Upper lobe of left lung (tissue), 6 donors: ENCODE measurements around the gene CAPN12. TPM values are rescaled to one million over a fixed set of nuclear protein-coding genes. Genes with fewer than 3 reads are reported as not detected.
A peak's percentile ranks its signal among the peaks of the same experiment; 100 is the strongest.

Experiments
- ATAC-seq, 2 donors: fragments of 200-7000 bp; cut with Tn5 transposase; one replicate each; pipeline ENCODE4 v1.9.1; 2022; ENCODE audit warnings: mild to moderate bottlenecking in 2 of 2, moderate library complexity in 2 of 2; ENCODE audit not compliant: low FRiP score in 2 of 2
- DNase-seq, 2 donors: peaks; one replicate each; pipeline ENCODE4 v3.0.0-alpha.2; 2019 to 2020
- H3K27ac ChIP-seq, 4 donors: fragments of 200-600 bp; sonication (generic); one replicate each; pipeline ENCODE4 v1.5.1; 2016 to 2019
- H3K27me3 ChIP-seq, 4 donors: fragments of 200-600 bp; sonication (generic); one replicate each; pipeline ENCODE4 v1.5.1; 2017 to 2019
- H3K36me3 ChIP-seq, 4 donors: fragments of 200-600 bp; sonication (generic); one replicate each; pipeline ENCODE4 v1.5.1; 2016 to 2019
- H3K4me1 ChIP-seq, 4 donors: fragments of 200-600 bp; sonication (generic); one replicate each; pipeline ENCODE4 v1.5.1; 2018 to 2019
- H3K4me3 ChIP-seq, 4 donors: fragments of 200-600 bp; sonication (generic); one replicate each; pipeline ENCODE4 v1.5.1; 2017 to 2019; ENCODE audit warnings: mild to moderate bottlenecking in 2 of 4, moderate library complexity in 1 of 4
- H3K9me3 ChIP-seq, 4 donors: fragments of 200-600 bp; sonication (generic); one replicate each; pipeline ENCODE4 v1.5.1; 2018 to 2019
- EP300 ChIP-seq, 4 donors: sonication (generic); formaldehyde crosslinking; IDR thresholded peaks; one replicate each; pipeline ENCODE4 v1.5.1; 2017; ENCODE audit warnings: antibody characterized with exemption in 4 of 4, control low read depth in 2 of 4
- POLR2A ChIP-seq, 4 donors: fragments of 450-650 bp; IDR thresholded peaks; one replicate each; pipeline ENCODE4 v1.5.1; 2016 to 2017; ENCODE audit warnings: antibody characterized with exemption in 4 of 4, mild to moderate bottlenecking in 2 of 4
- POLR2AphosphoS5 ChIP-seq, 2 donors: sonication (generic); formaldehyde crosslinking; IDR thresholded peaks; one replicate each; pipeline ENCODE4 v1.5.1; 2017; ENCODE audit warnings: antibody characterized with exemption in 2 of 2
- WGBS, 2 donors: methylation state at CpG; one replicate each; pipeline ENCODE4 v1.1.5; 2017 to 2018; 5-methylcytosine and 5-hydroxymethylcytosine counted together
- total RNA-seq, 6 donors: library from RNA; depleted of rRNA in 4 of 6; stranded (reverse); fragments of >200 nt in 4 of 6; gene quantifications; one replicate each; pipeline versions ENCODE4 v1.1.0 to v1.2.1, GENCODE V29; 2016 to 2021
- TF ChIP-seq, protein P1 (sequence below), 6 experiments: fragments of 450-650 bp in 4 of 6; fragments of 200-600 bp in 2 of 6; sonication (generic) in 2 of 6; IDR thresholded peaks; one replicate each; pipeline ENCODE4 v1.5.1; 2016 to 2019; ENCODE audit warnings: antibody characterized with exemption in 6 of 6
- donor health status: DM: no; HTN: no; CAD: no; lungs with moderate emphysema.
- donor health status: DM: no; HTN: yes; CAD: no; lungs with severe emphysema.

CAPN12 gene
- total RNA-seq, 6 donors from 2014 or later, result 5.2 to 93.2 (median 11.1) TPM

- peak in 1 of 4 donors; percentile 18 for TF ChIP-seq POLR2A (IDR thresholded peaks at IDR 0.05)
- TF ChIP-seq POLR2AphosphoS5 (IDR thresholded peaks at IDR 0.05), result peak in 1 of 2 donors; percentile 25
- peak in 1 of 4 donors; percentile 34 for TF ChIP-seq EP300 (IDR thresholded peaks at IDR 0.05)
- TF ChIP-seq, protein P1, sequence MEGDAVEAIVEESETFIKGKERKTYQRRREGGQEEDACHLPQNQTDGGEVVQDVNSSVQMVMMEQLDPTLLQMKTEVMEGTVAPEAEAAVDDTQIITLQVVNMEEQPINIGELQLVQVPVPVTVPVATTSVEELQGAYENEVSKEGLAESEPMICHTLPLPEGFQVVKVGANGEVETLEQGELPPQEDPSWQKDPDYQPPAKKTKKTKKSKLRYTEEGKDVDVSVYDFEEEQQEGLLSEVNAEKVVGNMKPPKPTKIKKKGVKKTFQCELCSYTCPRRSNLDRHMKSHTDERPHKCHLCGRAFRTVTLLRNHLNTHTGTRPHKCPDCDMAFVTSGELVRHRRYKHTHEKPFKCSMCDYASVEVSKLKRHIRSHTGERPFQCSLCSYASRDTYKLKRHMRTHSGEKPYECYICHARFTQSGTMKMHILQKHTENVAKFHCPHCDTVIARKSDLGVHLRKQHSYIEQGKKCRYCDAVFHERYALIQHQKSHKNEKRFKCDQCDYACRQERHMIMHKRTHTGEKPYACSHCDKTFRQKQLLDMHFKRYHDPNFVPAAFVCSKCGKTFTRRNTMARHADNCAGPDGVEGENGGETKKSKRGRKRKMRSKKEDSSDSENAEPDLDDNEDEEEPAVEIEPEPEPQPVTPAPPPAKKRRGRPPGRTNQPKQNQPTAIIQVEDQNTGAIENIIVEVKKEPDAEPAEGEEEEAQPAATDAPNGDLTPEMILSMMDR (IDR thresholded peaks at IDR 0.05), result no peak
- ATAC-seq, result peak; percentile 1 to 53
- Histone ChIP-seq H3K9me3 (no peaks in the 10 kb centered on the region), H3K27ac (peak overlapping the region; percentile 46 to 89 (median 84)), H3K27me3 (no peaks in the 10 kb centered on the region), H3K4me3 (no peak overlapping the region), H3K4me1 (peaks cover 45 to 80% (median 49%) of the 10 kb centered on the region in 4 donors), H3K36me3 (peaks cover 13 to 55% (median 43%) of the 10 kb centered on the region in 4 donors)
- WGBS, 2 donors, result 58 to 70% methylated on average over 10 of the region's 10 CpGs
- DNase-seq, result peak in 1 of 2 donors; percentile 85
These were observed 12.5 kb downstream of the CAPN12 start for GRCh38 chr19:38731654-38732301.

DNA sequence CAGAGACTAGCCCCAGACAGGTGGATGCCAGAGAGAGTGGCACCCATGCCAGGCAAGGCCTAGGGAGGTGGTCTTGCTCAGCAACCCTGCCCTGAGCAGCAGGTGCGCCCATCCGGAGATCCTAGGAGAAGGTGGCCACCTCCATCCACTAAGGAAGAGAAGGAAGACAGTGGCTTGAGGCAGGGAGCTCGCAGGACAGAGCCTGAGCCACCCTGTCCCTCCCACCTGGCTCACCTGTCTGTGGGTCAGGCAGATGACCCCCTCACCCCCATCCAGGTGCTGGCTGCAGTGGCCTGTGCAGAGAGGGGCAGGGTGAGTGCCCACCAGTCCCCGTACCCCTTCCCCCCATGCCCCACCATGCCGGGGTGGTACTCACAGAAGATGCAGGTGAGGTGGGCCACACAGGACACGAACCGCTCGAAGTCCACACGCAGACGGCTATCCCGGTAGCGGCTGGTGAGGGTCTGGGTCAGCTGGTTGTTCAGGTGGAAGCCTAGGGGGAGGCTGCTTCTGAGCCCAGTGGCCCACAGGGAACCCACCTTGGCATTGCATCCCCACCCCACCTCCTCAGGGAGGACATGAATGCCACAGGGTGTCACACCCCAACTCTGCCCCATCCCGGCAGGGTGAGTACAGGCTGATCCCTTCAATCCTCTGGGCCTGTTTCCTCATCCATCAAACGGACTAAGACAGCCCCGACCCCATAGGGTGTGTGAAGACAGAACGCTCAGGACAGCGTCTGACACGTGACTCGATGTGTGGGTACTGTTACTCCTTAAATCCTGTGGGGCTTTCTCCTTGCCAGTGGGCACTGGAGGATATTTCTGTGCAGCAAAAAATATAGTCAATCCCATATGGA is 13.3 kb downstream of the CAPN12 start:
- Histone ChIP-seq H3K36me3 (peaks cover 17 to 63% (median 51%) of the 10 kb centered on the region in 4 donors), H3K9me3 (no peaks in the 10 kb centered on the region), H3K4me1 (peaks cover 39 to 73% (median 44%) of the 10 kb centered on the region in 4 donors), H3K27me3 (no peaks in the 10 kb centered on the region), H3K27ac (peak overlapping the region; percentile 46 to 89 (median 84)), H3K4me3 (no peak overlapping the region)
- DNase-seq, result no peak
- TF ChIP-seq POLR2A (IDR thresholded peaks at IDR 0.05), result no peak
- TF ChIP-seq POLR2AphosphoS5 (IDR thresholded peaks at IDR 0.05), result peak in 1 of 2 donors; percentile 22
- TF ChIP-seq, protein P1 (IDR thresholded peaks at IDR 0.05), result no peak
- TF ChIP-seq EP300 (IDR thresholded peaks at IDR 0.05), result no peak
- no peak for ATAC-seq
- 80 to 94% methylated on average over 5 to 19 of the region's 19 CpGs for WGBS, 2 donors

- H3K9me3 ChIP-seq, result no peaks in the 10 kb centered on the region
- H3K4me1 ChIP-seq, result peaks cover 38 to 72% (median 43%) of the 10 kb centered on the region in 4 donors
- no peak for ATAC-seq
- no peak overlapping the region for H3K4me3 ChIP-seq
- TF ChIP-seq POLR2AphosphoS5 (IDR thresholded peaks at IDR 0.05) (no peak), POLR2A (IDR thresholded peaks at IDR 0.05) (no peak), EP300 (IDR thresholded peaks at IDR 0.05) (no peak)
- TF ChIP-seq, protein P1 (IDR thresholded peaks at IDR 0.05), result no peak
- peak overlapping the region in 3 of 4 donors; percentile 83 to 89 (median 84) for H3K27ac ChIP-seq
- no peak for DNase-seq
- whole genome bisulfite sequencing, 2 donors, result 84 to 92% methylated on average over 5 to 7 of the region's 7 CpGs
- H3K27me3 ChIP-seq, result no peaks in the 10 kb centered on the region
- peaks cover 21 to 69% (median 57%) of the 10 kb centered on the region in 4 donors for H3K36me3 ChIP-seq
These were observed 13.9 kb downstream of the CAPN12 start for GRCh38 chr19:38730470-38730730.

DNA sequence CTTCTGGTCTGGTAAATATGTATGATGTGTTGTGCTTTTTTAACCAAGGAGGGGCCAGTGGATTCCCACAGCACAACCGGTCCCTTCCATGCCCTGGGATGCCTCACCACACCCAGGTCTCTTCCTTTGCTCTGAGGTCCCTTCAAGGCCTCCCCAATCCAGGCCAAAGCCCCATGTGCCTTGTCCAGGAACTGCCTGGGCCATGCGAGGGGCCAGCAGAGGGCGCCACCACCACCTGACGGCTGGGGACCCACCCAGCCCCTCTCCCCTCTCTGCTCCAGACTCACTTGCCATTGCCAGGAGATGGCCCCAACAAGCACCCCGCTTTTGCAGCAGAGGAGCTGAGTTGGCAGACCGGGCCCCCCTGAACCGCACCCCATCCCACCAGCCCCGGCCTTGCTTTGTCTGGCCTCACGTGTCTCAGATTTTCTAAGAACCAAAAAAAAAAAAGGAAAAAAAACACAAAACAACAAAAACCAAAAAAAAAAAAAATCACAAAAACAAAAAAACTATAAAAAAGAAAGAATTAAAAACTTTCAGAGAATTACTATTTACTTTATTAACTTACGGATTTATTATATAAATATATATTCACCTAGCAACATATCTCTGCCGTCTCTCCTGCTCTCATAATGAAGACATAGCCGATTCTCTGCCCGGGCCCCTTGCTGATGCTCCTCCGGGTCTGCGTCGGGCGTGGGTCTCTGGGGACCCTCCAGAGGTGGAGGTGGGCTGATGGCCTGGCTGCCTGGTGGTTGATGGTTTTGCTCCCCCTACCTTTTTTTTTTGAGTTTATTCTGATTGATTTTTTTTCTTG is 14.4 kb downstream of the CAPN12 start:
- Histone ChIP-seq H3K9me3 (no peaks in the 10 kb centered on the region), H3K27ac (peak overlapping the region in 3 of 4 donors; percentile 55 to 83 (median 56)), H3K4me3 (no peak overlapping the region), H3K4me1 (peaks cover 34 to 66% (median 37%) of the 10 kb centered on the region in 4 donors), H3K27me3 (no peaks in the 10 kb centered on the region), H3K36me3 (peaks cover 26 to 74% (median 62%) of the 10 kb centered on the region in 4 donors)
- ATAC-seq (peak; percentile 68 to 69), DNase-seq (peak; percentile 69 to 96)
- TF ChIP-seq POLR2AphosphoS5 (IDR thresholded peaks at IDR 0.05) (no peak), POLR2A (IDR thresholded peaks at IDR 0.05) (no peak), EP300 (IDR thresholded peaks at IDR 0.05) (no peak)
- TF ChIP-seq, protein P1 (IDR thresholded peaks at IDR 0.05), result peak; percentile 74 to 80 (median 77)
- WGBS, 2 donors, result 76 to 93% methylated on average over 14 to 16 of the region's 17 CpGs
